ENCODE data around the gene RALGAPA2. TPM values are rescaled to one million over a fixed set of nuclear protein-coding genes. Genes with fewer than 3 reads are reported as not detected.

The RALGAPA2 gene
- polyA plus RNA-seq, 1 donor from 2014 or later, result 21.8 TPM

DNA sequence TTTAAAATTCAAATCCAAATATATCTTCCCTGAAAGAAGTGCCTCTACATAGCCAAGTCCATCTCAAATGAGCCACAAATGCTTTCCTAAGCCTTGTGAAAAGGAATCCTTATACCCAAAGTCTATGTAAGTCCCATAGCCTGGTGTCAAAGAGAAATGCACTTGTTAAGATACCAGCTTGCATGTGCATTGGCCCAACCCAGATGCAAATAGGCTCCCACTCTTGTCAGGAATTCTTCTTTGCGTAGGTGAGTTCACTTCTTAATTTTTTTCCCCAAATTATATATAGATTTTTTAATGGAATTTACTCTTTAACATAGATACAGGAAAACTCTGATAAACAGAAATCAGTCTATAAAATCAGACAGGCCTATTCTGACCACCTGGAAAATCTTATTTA is 105.6 kb downstream of the RALGAPA2 start:
- no peak overlapping the region for H3K27ac ChIP-seq (ENCODE audit: low read length)
- H3K9me3 ChIP-seq (ENCODE audit: low read length), result no peaks in the 10 kb centered on the region
- H3K36me3 ChIP-seq (ENCODE audit: insufficient read depth, low read length), result peaks cover 3% of the 10 kb centered on the region
- no peaks in the 10 kb centered on the region for H3K79me2 ChIP-seq (replicated peaks; ENCODE audit: insufficient read depth, low read length)
- H3K9ac ChIP-seq (ENCODE audit: low read length), result no peak overlapping the region
- H4K20me1 ChIP-seq (ENCODE audit: insufficient read depth), result no peaks in the 10 kb centered on the region
- H3K4me3 ChIP-seq (ENCODE audit: low read length), result no peak overlapping the region
- no peaks in the 10 kb centered on the region for H3F3A ChIP-seq (ENCODE audit: insufficient read depth, low read length, poor library complexity, severe bottlenecking)
- no peak for TF ChIP-seq EZH2 (IDR thresholded peaks at IDR 0.05; ENCODE audit: borderline replicate concordance, insufficient read depth, low read length, poor library complexity, severe bottlenecking)
- TF ChIP-seq, protein P1, sequence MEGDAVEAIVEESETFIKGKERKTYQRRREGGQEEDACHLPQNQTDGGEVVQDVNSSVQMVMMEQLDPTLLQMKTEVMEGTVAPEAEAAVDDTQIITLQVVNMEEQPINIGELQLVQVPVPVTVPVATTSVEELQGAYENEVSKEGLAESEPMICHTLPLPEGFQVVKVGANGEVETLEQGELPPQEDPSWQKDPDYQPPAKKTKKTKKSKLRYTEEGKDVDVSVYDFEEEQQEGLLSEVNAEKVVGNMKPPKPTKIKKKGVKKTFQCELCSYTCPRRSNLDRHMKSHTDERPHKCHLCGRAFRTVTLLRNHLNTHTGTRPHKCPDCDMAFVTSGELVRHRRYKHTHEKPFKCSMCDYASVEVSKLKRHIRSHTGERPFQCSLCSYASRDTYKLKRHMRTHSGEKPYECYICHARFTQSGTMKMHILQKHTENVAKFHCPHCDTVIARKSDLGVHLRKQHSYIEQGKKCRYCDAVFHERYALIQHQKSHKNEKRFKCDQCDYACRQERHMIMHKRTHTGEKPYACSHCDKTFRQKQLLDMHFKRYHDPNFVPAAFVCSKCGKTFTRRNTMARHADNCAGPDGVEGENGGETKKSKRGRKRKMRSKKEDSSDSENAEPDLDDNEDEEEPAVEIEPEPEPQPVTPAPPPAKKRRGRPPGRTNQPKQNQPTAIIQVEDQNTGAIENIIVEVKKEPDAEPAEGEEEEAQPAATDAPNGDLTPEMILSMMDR (IDR thresholded peaks at IDR 0.05; ENCODE audit: poor library complexity, severe bottlenecking), result no peak
- no peak for TF ChIP-seq POLR2AphosphoS5 (IDR thresholded peaks at IDR 0.05)
- TF ChIP-seq TAF1 (IDR thresholded peaks at IDR 0.05; ENCODE audit: low read depth), result no peak
- TF ChIP-seq, protein P2, sequence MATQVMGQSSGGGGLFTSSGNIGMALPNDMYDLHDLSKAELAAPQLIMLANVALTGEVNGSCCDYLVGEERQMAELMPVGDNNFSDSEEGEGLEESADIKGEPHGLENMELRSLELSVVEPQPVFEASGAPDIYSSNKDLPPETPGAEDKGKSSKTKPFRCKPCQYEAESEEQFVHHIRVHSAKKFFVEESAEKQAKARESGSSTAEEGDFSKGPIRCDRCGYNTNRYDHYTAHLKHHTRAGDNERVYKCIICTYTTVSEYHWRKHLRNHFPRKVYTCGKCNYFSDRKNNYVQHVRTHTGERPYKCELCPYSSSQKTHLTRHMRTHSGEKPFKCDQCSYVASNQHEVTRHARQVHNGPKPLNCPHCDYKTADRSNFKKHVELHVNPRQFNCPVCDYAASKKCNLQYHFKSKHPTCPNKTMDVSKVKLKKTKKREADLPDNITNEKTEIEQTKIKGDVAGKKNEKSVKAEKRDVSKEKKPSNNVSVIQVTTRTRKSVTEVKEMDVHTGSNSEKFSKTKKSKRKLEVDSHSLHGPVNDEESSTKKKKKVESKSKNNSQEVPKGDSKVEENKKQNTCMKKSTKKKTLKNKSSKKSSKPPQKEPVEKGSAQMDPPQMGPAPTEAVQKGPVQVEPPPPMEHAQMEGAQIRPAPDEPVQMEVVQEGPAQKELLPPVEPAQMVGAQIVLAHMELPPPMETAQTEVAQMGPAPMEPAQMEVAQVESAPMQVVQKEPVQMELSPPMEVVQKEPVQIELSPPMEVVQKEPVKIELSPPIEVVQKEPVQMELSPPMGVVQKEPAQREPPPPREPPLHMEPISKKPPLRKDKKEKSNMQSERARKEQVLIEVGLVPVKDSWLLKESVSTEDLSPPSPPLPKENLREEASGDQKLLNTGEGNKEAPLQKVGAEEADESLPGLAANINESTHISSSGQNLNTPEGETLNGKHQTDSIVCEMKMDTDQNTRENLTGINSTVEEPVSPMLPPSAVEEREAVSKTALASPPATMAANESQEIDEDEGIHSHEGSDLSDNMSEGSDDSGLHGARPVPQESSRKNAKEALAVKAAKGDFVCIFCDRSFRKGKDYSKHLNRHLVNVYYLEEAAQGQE (IDR thresholded peaks at IDR 0.05; ENCODE audit: borderline replicate concordance), result no peak
- no peak for TF ChIP-seq SMC3 (conservative IDR thresholded peaks at IDR 0.05; ENCODE audit: poor library complexity)
- no peak for TF ChIP-seq MXI1 (conservative IDR thresholded peaks at IDR 0.05; ENCODE audit: poor library complexity, severe bottlenecking)
- TF ChIP-seq RAD21 (conservative IDR thresholded peaks at IDR 0.05), result no peak
- no peak for TF ChIP-seq EP300 (conservative IDR thresholded peaks at IDR 0.05; ENCODE audit: poor library complexity, severe bottlenecking)
- no peak overlapping the region for H2AFZ ChIP-seq (ENCODE audit: low read depth, low read length)
- no peaks in the 10 kb centered on the region for H3K27me3 ChIP-seq (ENCODE audit: insufficient read depth, low read depth, low read length)
- no peaks in the 10 kb centered on the region for H3K9me2 ChIP-seq (ENCODE audit: insufficient read depth, low read length)
- no peak overlapping the region for H3K4me2 ChIP-seq (ENCODE audit: low read length)

DNA sequence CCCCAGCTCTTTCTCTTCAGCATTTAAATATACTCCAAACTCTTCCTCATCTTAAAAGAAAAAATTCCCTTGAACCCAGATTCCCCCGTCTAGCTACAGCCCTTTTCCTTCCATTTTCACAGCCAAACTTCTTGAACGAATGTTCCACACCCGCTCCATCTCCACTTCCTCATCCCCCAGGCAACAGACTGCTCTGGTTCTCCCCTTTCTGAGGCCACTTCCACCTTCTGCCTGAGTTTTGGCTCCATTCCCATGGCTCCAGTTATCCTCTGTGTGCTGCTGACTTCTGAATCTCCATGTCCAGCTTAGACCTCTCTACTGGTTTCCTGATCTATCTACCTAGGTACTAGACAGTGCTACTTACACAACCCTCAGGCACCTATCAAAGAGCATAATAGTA is 106.4 kb downstream of the RALGAPA2 start:
- Histone ChIP-seq H3K27ac (ENCODE audit: low read length) (no peak overlapping the region), H3K36me3 (ENCODE audit: insufficient read depth, low read length) (peaks cover 3% of the 10 kb centered on the region), H3K9me2 (ENCODE audit: insufficient read depth, low read length) (no peaks in the 10 kb centered on the region), H4K20me1 (ENCODE audit: insufficient read depth) (no peaks in the 10 kb centered on the region), H2AFZ (ENCODE audit: low read depth, low read length) (no peak overlapping the region), H3K9me3 (ENCODE audit: low read length) (no peaks in the 10 kb centered on the region), H3K9ac (ENCODE audit: low read length) (no peak overlapping the region), H3K79me2 (replicated peaks; ENCODE audit: insufficient read depth, low read length) (no peaks in the 10 kb centered on the region), H3K27me3 (ENCODE audit: insufficient read depth, low read depth, low read length) (no peaks in the 10 kb centered on the region), H3K4me2 (ENCODE audit: low read length) (no peak overlapping the region), H3K4me3 (ENCODE audit: low read length) (no peak overlapping the region), H3F3A (ENCODE audit: insufficient read depth, low read length, poor library complexity, severe bottlenecking) (no peaks in the 10 kb centered on the region)
- TF ChIP-seq EZH2 (IDR thresholded peaks at IDR 0.05; ENCODE audit: borderline replicate concordance, insufficient read depth, low read length, poor library complexity, severe bottlenecking) (no peak), RAD21 (conservative IDR thresholded peaks at IDR 0.05) (no peak), SMC3 (conservative IDR thresholded peaks at IDR 0.05; ENCODE audit: poor library complexity) (no peak), MXI1 (conservative IDR thresholded peaks at IDR 0.05; ENCODE audit: poor library complexity, severe bottlenecking) (no peak), POLR2AphosphoS5 (IDR thresholded peaks at IDR 0.05) (no peak), EP300 (conservative IDR thresholded peaks at IDR 0.05; ENCODE audit: poor library complexity, severe bottlenecking) (no peak), TAF1 (IDR thresholded peaks at IDR 0.05; ENCODE audit: low read depth) (no peak)
- TF ChIP-seq, protein P2 (IDR thresholded peaks at IDR 0.05; ENCODE audit: borderline replicate concordance), result no peak
- TF ChIP-seq, protein P1 (IDR thresholded peaks at IDR 0.05; ENCODE audit: poor library complexity, severe bottlenecking), result no peak

Data from neural cell (in vitro differentiated cells).